OCI-LY3 (cell line): ENCODE data around the gene PALLD.

Experiments used
- EZH2phosphoT487 ChIP-seq: fragments of 200-600 bp; shearing (Covaris generic); IDR thresholded peaks from 2 replicates; pipeline ENCODE4 v1.6.1; 2018; ENCODE audit warnings: antibody characterized with exemption, mixed run types, low read depth
- TF ChIP-seq, protein P1 (sequence below): fragments of 200-600, 300-600 bp; sonication (generic); IDR thresholded peaks from 2 replicates; pipeline ENCODE4 v1.5.1; 2014; ENCODE audit warnings: antibody characterized with exemption, low read length, low read depth

DNA sequence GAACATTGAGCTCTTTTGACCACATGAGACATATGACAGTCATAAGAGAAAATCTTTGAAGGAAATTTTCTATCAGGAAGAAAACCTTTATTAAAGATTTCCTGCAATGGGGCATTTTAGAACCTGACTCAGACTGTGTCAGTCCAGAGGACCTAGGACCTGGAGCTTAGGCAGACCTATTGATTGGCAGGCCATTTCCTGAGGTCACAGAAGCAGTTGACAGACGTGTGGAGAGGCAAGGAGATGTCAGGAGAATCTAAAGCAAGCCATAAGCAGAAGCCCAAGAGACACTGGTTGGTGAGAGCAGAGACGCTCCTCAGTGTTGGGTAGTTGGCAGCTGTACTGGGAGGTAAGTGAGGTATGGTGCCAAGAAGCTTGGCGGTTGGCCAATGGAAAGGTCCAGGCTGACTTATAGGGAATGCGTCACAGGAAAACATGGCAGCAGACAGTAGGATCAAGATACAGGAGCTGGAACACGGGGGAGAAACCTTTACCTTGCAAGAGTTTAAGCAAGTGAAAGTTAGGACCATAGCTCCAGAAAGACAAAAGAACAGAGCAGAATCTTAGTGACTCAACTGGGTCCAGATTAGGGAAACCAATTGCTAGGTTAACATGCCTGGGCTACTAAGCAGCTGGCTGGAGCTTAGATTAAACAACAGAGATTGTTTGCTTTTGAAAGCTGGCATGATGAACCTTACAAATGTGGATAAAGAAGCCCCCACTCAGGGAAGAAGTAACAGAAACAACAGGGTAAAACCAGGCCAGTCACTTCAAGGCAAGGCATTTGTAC, 18.6 kb downstream of the PALLD start:
- TF ChIP-seq, protein P1, sequence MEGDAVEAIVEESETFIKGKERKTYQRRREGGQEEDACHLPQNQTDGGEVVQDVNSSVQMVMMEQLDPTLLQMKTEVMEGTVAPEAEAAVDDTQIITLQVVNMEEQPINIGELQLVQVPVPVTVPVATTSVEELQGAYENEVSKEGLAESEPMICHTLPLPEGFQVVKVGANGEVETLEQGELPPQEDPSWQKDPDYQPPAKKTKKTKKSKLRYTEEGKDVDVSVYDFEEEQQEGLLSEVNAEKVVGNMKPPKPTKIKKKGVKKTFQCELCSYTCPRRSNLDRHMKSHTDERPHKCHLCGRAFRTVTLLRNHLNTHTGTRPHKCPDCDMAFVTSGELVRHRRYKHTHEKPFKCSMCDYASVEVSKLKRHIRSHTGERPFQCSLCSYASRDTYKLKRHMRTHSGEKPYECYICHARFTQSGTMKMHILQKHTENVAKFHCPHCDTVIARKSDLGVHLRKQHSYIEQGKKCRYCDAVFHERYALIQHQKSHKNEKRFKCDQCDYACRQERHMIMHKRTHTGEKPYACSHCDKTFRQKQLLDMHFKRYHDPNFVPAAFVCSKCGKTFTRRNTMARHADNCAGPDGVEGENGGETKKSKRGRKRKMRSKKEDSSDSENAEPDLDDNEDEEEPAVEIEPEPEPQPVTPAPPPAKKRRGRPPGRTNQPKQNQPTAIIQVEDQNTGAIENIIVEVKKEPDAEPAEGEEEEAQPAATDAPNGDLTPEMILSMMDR: no peak
- no peak for TF ChIP-seq EZH2phosphoT487
